NCI-H82 (cell line): ENCODE measurements around the gene ZNF106.

ENCODE experiments used
- DNase-seq: peaks from one replicate; lab custom pipeline; 2025; lab: John Stamatoyannopoulos, UW

Gene ZNF106

DNA sequence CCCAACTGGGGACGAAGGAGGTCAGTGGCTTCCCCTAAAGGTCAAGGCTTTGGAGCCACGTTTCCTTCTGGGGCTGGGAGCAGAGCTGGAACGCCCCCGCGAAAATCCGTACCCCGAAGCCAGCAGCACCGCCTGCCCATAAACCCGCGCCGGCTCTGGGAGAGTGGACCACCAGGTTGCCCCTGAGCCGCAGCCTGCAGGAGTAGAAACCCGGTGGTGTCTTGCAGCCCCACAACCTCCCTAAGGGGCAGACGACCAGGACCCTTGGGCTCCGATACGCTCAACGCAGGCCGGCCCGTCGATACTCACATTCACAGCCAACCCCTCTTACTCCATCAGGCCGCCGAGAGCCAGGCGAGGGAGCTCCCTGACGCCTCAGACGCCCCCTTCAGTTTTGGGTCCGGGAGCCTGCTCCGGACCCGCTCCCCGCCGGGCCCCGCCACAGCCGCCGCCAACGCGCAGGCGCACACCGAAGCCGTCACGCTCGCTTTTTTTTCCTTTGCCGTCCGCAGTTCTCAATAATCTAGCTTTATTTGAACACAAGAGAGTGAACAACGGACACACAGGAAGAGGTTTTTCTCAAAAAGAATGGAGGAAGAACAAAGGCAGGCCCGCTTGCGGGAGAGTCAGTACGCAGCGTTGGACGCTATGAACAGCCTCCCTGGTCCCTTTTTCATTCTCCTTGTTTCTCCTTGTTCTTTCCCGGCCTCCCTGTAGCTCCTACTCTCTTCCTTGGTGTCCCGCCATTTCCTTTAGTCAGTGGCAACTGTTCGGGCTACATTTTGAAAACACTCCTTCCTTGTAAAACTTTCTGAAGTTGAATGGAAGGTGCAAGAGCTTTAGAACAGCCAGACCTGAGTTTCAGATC, at the start of gene ZNF106:
Gene ZNF106, minus strand, starts transcription at position 471 of the 868 bp plus-strand sequence. CDS start 18,852 bp downstream, outside the sequence.
- peak; percentile 92 for DNase-seq

GRCh38 chr15:42533246-42533645, 42.3 kb upstream of the ZNF106 start:
- no peak for DNase-seq

DNA sequence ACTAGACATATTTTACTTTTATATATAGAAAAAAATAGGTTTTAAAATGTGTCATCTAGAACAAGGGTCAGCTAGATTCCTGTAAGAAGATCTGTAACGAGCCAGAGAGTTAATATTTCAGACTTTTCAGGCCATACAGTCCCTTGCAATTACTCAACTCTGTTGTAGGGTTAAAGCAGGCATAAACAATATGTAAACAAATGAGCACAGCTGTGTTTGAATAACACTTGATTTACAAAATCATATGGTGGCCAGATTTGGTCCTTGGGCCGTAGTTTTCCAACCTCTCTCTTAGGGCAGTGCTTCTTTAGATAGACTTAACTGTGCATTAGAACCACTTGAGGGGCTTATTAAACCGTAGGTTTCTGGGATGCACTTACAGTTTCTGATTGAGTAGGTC, 38.0 kb upstream of the ZNF106 start:
- DNase-seq = no peak

- no peak for DNase-seq
Measured at GRCh38 chr15:42523331-42523730, 32.4 kb upstream of the ZNF106 start.

- no peak for DNase-seq
Measured at GRCh38 chr15:42511007-42511391, 20.1 kb upstream of the ZNF106 start.

DNA sequence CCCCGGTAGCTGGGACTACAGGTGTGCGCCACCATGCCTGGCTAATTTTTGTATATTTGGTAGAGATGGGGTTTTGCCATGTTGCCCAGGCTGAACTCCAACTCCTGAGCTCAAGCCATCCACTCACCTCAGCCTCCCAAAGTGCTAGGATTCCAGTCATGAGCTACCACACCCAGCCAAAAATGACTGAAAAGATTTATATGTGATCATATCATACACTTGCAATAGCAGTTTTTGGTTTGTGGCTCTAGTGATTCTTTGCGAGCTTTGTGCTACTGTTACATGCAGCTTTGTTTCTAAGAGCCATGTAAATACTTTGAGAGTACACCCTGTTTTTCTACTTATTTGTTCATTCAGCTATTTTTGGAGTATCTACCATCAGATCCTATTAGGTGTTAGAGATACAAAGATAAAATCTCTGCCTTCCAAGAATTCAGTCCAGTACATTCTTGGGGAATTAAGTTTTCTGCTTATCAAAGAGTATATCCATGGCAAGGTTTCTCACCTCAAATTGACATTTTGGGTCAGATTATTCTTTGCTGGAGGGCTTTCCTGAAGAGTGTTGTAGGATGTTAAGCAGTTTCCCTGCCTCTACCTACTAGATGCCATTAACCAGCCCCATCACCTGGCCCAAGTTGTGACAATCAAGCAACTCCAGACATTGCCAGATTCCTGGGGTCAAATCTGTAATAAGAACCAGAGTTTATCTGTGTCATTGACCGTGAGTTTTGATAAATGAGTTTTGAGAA, 19.5 kb upstream of the ZNF106 start:
- DNase-seq = no peak

DNA sequence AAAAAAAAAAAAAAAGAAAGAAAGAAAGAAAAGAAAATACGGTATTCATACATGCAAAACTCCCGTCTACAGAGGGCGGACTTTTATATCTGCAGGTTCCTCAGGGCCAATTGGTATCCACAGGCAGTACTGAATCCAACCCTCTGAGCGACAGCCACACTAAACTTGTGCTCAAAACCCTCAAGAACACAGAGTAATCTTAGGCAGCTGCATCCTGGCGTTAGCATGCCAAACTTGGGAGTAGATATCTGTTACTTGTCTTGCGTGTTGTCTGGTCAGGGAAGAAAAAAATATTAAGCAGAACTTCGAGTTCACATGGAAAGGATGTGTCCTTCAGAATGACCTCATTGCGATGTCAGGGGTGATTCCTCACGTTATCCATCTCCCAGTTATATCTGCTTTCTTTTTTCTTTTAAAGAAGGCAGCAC, 17.3 kb upstream of the ZNF106 start:
- no peak for DNase-seq

DNA sequence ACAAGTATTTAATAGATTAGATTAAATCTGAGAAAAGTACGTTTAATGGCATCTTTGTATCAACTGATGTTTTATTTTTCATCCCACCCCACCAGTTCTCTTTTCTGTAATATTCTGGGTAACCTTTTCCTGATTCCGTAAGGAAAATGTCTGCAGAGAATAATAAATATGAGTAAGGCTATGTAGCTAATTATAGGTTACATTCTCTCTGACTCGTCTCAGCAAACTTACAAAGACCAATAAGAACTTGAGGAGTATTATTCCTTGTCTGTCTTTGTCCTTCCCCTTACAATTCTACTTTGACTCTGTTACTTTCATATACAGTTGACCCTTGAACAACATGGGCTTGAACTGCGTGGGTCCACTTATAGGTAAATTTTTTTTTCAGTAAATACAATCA, 16.6 kb upstream of the ZNF106 start:
- no peak for DNase-seq

GRCh38 chr15:42504631-42505030, 13.7 kb upstream of the ZNF106 start:
- no peak for DNase-seq

- DNase-seq = no peak
Measured at GRCh38 chr15:42503825-42504224, 12.9 kb upstream of the ZNF106 start.

- DNase-seq = no peak
Measured at GRCh38 chr15:42502477-42502876, 11.5 kb upstream of the ZNF106 start.

- peak; percentile 21 for DNase-seq
Measured at GRCh38 chr15:42499858-42500609, 9.1 kb upstream of the ZNF106 start.

DNA sequence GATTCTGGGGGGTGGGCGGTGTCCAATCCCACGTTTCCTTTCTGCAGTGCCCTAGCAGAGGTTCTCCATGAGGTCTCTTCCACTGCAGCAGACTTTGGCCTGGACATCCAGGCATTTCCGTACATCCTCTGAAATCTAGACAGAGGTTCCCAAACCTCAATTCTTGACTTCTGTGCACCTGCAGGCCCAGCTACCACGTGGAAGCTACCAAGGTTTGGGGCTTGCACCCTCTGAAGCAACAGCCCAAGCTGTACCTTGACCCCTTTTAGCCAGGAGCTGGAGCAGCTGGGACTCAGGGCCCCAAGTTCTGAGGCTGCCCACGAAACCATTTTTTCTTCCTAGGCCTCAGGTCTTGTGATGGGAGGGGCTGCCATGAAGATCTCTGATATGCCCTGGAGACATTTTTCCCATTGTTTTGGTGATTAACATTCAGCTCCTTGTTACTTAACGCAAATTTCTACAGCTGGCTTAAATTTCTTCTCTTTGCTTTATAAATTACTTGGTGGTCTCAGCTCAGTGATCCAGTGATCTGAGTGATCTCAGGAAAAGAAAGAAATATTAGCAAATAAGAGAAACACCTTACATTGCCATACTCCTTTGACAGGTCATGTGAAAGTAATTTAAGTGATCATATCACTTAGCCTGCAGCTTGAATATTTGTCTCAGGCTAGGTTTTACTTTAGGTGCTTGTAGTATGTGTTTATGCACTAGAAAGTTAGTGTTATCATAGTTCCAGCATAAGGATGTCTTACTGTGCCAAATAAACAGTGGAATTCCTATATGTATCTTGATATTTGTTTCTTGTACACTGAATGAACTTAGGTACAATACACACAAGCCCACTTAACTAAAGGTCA, 7.5 kb upstream of the ZNF106 start:
- no peak for DNase-seq

DNA sequence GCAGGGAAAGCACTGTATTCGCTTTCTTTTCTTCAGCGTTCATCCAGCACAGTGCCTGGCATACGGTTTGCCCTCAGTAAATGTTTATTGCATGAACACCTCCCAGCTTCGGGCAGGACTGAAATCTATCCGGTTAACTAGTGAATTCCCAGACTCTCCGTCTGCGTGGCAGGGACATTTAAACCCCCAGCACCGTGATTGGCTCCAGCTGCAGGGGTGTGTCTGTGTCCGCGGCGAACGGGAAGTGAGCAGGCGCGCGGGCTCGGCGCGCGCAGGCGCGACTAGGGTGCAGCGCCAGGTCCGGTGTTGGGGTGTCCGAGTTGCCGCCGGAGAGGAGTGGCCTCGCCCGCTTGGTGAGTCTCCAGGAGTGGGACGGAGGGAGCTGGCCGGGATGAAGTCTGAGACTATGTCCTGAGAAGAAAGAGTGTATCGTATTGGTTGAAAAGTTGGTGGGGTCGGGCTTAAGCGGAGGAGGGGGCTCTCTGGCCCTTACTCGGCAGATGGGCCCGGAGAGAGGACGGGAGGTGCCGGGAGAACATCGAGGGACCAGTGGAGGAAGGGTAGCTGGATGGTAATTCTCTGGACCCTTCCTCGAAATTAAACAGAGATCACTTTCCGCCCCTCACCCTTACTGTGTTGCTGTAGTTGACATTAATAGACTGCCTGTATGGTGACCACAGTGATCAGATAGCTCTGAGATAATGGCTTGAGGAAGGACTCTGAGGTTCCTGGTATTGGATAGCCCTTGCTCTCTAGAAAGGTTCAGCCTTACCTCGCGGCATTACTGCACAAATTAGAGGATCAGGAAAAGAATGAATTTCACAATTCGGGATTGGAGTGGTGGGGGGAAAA, 4.6 kb upstream of the ZNF106 start, which contains the start of gene SNAP23:
Gene SNAP23, plus strand, starts transcription at position 274 of the 852 bp plus-strand sequence. CDS start 16,213 bp downstream, outside the sequence.
- peak; percentile 96 for DNase-seq

GRCh38 chr15:42494998-42495360, 4.0 kb upstream of the ZNF106 start:
- DNase-seq = peak; percentile 69

- DNase-seq = no peak
Measured at GRCh38 chr15:42493679-42494078, 2.7 kb upstream of the ZNF106 start.

GRCh38 chr15:42491539-42492225, 741 bp upstream of the ZNF106 start:
- DNase-seq = no peak

DNA sequence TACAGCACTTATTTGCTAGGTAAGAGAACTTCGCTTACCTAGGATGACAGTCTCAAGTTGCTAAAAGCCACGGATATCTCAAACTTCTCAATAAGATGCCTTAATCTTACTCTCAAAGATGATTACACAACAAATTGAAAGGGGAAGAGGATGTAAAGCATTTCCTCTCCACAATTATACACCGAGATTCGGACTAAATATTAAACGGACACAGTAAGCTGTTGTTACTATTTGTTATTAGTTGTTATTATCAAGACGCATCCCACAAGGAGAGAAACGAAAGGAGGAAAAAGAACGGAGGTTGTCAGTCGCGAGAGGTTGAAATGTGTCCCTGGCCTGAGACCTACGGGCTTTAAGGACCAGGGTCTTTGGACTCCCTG, 660 bp downstream of the ZNF106 start:
- DNase-seq = no peak

DNA sequence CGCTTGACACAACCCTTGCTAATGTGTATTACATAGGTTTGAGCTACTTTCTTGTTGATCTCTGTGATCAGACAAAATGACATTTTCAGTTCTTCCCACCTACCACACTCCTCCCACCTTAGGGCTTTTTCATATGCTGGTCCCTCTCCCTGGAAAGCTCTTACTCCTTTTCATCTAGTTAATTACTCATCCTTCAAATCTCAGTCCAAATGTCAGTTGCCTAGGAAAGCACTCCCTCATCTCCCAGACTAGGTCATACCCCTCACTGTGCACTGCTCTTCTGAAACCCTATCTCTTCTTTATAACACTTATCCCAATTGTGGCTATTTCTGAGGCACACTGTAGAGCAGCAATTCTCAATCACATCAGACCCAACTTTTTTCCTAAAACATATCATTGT, 7.3 kb downstream of the ZNF106 start:
- no peak for DNase-seq

DNA sequence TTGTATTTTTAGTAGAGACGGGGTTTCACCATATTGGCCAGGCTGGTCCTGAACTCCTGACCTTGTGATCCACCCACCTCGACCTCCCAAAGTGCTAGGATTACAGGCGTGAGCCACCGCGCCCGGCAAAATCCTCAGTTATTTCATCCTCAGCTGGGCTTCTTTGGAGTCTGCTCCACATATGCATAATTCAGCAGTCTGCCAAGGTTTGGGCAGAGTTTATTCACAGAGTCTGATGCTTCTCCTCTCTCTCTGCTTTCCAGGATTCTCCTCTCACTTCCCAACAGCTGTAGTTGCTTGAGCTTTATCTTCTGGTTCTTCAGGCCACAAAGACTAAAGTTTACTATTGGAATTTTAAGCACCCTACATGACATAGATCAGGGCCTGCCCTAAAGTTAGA, 8.2 kb downstream of the ZNF106 start:
- no peak for DNase-seq
